Left ventricle myocardium inferior (tissue), 1 donor: ENCODE data around the gene COP1. TPM values are rescaled to one million over a fixed set of nuclear protein-coding genes. Genes with fewer than 3 reads are reported as not detected.

ENCODE experiments used
- DNase-seq: peaks from one replicate; pipeline ENCODE4 v3.0.0-alpha.2; 2020
- H3K27ac ChIP-seq: fragments of 200-600 bp; replicated peaks from 2 replicates; pipeline ENCODE4 v1.8.0; 2021
- H3K27me3 ChIP-seq: fragments of 200-600 bp; 2 replicates; pipeline ENCODE4 v1.8.0; 2021; ENCODE audit warnings: low read depth
- H3K36me3 ChIP-seq: fragments of 200-600 bp; 2 replicates; pipeline ENCODE4 v1.8.0; 2021
- H3K4me1 ChIP-seq: fragments of 200-600 bp; 2 replicates; pipeline ENCODE4 v1.8.0; 2021
- H3K4me3 ChIP-seq: fragments of 200-600 bp; 2 replicates; pipeline ENCODE4 v1.8.0; 2021; ENCODE audit warnings: mild to moderate bottlenecking, moderate library complexity
- H3K9me3 ChIP-seq: fragments of 200-600 bp; replicated peaks from 2 replicates; pipeline ENCODE4 v1.8.0; 2021
- intact Hi-C: fragments of 100-400 bp; cut with micrococcal nuclease; formaldehyde crosslinking; loops from one replicate; pipeline ENCODE4 v1.11.0; 2022
- total RNA-seq: library from RNA; stranded (reverse); fragmentation: NEBNext Ultra II Directional; extraction: Animal tissue kit (Norgen Biotek cat#: 25700); gene quantifications from one replicate; pipeline ENCODE4 v1.2.1, GENCODE V29; 2021
- TF ChIP-seq, protein P1 (sequence below): fragments of 200-600 bp; IDR thresholded peaks from 2 replicates; pipeline ENCODE4 v1.8.0; 2021; ENCODE audit warnings: antibody characterized with exemption, mild to moderate bottlenecking, borderline replicate concordance
- donor health status: DM: no; HTN: yes; CAD: no; lungs with severe emphysema.

Gene COP1
- total RNA-seq, 1 donor from 2014 or later: 22.6 TPM

DNA sequence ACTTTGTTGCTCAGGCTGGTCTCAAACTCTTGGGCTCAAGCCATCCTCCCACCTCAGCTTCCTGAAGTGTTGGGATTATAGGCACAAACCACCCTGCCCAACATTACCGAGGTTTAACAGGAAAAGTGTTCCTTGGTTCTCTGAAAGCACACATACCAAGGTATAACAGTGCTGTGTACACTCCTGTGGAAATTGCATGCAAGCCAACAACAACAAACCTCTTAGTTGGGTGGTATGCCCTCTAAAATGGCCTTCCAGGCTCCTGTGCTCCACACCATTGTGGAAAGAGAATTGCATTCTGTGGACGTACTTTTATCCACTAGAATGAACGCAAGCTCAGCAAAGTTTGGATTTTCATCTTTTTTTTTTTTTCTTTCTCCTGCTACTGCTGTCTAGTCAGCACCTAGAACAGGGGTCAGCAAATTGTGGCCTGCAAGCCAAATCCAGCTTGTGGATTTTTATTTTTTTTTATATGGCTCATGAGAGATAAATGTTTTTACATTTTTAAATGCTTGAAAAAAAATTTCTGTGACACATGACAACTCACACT, 271.4 kb downstream of the COP1 start:
- H3K4me3 ChIP-seq: no peak overlapping the region
- peaks cover 30% of the 10 kb centered on the region for H3K36me3 ChIP-seq
- no peaks in the 10 kb centered on the region for H3K27me3 ChIP-seq
- TF ChIP-seq, protein P1, sequence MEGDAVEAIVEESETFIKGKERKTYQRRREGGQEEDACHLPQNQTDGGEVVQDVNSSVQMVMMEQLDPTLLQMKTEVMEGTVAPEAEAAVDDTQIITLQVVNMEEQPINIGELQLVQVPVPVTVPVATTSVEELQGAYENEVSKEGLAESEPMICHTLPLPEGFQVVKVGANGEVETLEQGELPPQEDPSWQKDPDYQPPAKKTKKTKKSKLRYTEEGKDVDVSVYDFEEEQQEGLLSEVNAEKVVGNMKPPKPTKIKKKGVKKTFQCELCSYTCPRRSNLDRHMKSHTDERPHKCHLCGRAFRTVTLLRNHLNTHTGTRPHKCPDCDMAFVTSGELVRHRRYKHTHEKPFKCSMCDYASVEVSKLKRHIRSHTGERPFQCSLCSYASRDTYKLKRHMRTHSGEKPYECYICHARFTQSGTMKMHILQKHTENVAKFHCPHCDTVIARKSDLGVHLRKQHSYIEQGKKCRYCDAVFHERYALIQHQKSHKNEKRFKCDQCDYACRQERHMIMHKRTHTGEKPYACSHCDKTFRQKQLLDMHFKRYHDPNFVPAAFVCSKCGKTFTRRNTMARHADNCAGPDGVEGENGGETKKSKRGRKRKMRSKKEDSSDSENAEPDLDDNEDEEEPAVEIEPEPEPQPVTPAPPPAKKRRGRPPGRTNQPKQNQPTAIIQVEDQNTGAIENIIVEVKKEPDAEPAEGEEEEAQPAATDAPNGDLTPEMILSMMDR: no peak
- DNase-seq: no peak
- H3K9me3 ChIP-seq: no peaks in the 10 kb centered on the region
- intact Hi-C loops: no loop called here
- no peaks in the 10 kb centered on the region for H3K4me1 ChIP-seq
- no peak overlapping the region for H3K27ac ChIP-seq

DNA sequence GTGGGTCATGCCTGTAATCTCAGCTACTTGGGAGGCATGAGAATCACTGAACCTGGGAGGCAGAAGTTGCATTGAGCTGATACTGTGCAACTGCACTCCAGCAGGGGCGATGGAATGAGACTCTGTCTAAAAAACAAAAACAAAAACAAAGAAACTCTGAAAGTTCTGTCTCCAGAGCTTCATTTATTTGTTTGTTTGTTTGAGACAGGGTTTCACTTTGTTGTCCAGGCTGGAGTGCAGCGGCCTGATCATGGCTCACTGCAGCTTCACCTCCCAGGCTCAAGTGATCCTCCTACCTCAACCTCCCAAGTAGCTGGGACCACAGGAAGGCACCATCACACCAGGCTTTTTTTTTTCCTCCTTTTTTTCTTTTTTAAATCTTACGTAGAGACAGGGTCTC, 271.9 kb downstream of the COP1 start:
- Histone ChIP-seq H3K27me3 (no peaks in the 10 kb centered on the region), H3K36me3 (peaks cover 25% of the 10 kb centered on the region), H3K4me1 (no peaks in the 10 kb centered on the region), H3K27ac (no peak overlapping the region), H3K9me3 (peaks cover under 1% of the 10 kb centered on the region), H3K4me3 (no peak overlapping the region)
- no peak for DNase-seq
- intact Hi-C loops: no loop called here
- TF ChIP-seq, protein P1: no peak

DNA sequence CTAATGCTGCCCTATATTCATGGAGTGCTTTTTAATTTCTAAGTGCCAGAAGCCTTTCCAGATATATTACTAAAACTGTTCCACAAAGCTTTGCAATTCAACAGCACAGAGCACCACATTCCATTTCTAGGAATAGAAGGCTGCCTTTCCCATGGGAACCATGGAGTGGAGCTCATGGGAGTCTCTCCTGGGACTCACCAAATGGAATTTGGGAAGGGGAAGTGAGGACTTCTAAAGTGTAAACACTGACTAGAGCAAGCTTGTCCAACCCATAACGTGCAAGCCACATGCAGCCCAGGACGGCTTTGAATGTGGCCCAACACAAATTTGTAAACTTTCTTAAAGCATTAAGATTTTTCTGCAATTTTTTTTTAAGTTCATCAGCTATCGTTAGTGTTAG, 273.3 kb downstream of the COP1 start:
- TF ChIP-seq, protein P1: no peak
- intact Hi-C loops: no loop called here
- Histone ChIP-seq H3K27ac (no peak overlapping the region), H3K27me3 (no peaks in the 10 kb centered on the region), H3K4me3 (no peak overlapping the region), H3K9me3 (peaks cover 12% of the 10 kb centered on the region), H3K4me1 (no peaks in the 10 kb centered on the region), H3K36me3 (peaks cover 13% of the 10 kb centered on the region)
- DNase-seq: no peak

DNA sequence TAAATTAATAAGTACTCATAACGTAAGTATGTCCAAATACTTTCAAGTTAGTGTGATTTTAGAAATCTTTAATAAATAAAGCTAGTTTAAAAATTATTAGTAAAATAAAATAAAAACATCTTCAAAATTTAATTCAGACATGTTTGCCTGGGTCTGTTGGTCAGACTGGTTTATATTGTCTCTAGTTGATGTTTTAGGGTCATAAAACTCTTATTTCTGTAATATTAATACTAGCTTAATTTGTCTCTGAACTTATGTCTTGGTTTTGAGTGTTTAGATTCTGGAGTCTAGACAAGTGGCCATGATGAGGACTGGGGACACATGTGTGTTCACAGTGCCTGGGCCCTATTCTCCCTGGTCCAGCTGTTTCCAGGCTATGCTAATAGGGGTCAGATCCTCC, 279.1 kb downstream of the COP1 start:
- DNase-seq: no peak
- no peak overlapping the region for H3K27ac ChIP-seq
- H3K4me3 ChIP-seq: no peak overlapping the region
- peaks cover 2% of the 10 kb centered on the region for H3K4me1 ChIP-seq
- no peaks in the 10 kb centered on the region for H3K27me3 ChIP-seq
- H3K9me3 ChIP-seq: peaks cover 30% of the 10 kb centered on the region
- intact Hi-C loops: no loop called here
- TF ChIP-seq, protein P1: no peak
- peaks cover 15% of the 10 kb centered on the region for H3K36me3 ChIP-seq

DNA sequence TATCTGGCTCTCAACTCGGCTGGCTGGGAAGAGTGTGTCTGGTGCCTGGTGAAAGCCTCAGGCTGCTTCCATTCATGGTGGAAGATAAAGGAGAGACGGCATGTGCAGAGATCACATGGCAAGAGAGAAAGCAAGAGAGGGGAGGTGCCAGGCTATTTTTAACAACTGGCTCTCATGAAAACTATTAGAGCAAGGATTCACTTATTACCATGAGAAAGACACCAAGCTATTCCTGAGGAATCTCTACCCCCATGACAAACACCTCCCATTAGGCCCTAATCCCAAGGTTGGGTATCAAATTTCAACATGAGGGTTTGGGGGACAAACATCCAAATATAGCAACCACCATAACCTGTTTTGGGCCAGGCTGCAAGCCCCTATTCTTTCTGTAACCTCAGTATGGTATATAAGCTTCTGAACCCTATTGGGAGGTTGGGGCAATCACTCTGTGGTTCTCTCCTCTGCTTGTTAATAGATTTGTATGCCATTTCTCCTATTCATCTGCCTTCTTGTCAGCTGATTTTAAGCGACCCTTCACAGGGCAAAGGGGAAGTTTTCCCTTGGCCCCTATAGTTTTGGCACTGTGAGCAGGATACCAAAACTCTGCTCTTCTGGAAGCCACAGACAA, 284.7 kb downstream of the COP1 start:
- Histone ChIP-seq H3K36me3 (peaks cover 14% of the 10 kb centered on the region), H3K27me3 (no peaks in the 10 kb centered on the region), H3K27ac (no peak overlapping the region), H3K9me3 (peaks cover 4% of the 10 kb centered on the region), H3K4me1 (peaks cover 12% of the 10 kb centered on the region), H3K4me3 (no peak overlapping the region)
- TF ChIP-seq, protein P1: no peak
- no peak for DNase-seq
- intact Hi-C loops: no loop called here
